T-cell (primary cell): ENCODE data around the gene INCENP. TPM values are rescaled to one million over a fixed set of nuclear protein-coding genes. Genes with fewer than 3 reads are reported as not detected.

Source experiments
- ATAC-seq, 4 experiments: fragments of 200-7000 bp in 3 of 4; fragments of 150-1000 bp in 1 of 4; cut with Tn5 transposase; replicated peaks in 1 of 4; 1 replicate in 3 of 4; 2 replicates in 1 of 4; pipeline ENCODE4 v1.10.0; 2021; ENCODE audit warnings: moderate library complexity in 3 of 4, mild to moderate bottlenecking in 2 of 4, moderate number of reproducible peaks in 1 of 4
- CTCF ChIA-PET, 2 donors: fragments of 300-600 bp; sonication (Branson Sonifier 250); formaldehyde crosslinking; loops; one replicate each; lab custom pipeline; 2022; ENCODE audit warnings: antibody characterized with exemption in 2 of 2; lab: Charles Lee
- POLR2A ChIA-PET, 2 donors: fragments of 300-600 bp; sonication (Branson Sonifier 250); formaldehyde crosslinking; loops; one replicate each; lab custom pipeline; 2022; ENCODE audit warnings: antibody characterized with exemption in 2 of 2; lab: Charles Lee
- DNase-seq, 35 experiments: peaks; one replicate each; pipeline versions ENCODE4 v3.0.0 to v3.0.0-alpha.2; 2013 to 2023
- H3K27ac ChIP-seq: one replicate; pipeline ENCODE4 v1.5.1; 2013; ENCODE audit warnings: low read length
- H3K27me3 ChIP-seq, 2 experiments: replicated peaks in 1 of 2; 1 replicate in 1 of 2; 2 replicates in 1 of 2; pipeline versions ENCODE4 v1.6.1 to v1.7.0; 2013; ENCODE audit warnings: low read length in 1 of 2, mixed read lengths in 1 of 2; ENCODE audit not compliant: control insufficient read depth in 2 of 2, insufficient read depth in 2 of 2; ENCODE audit errors: extremely low read depth in 1 of 2
- H3K36me3 ChIP-seq, 2 donors: 1 replicate in 1 of 2; 2 replicates in 1 of 2; pipeline versions ENCODE4 v1.6.1 to v1.7.0; 2013; ENCODE audit warnings: low read length in 1 of 2; ENCODE audit not compliant: control insufficient read depth in 2 of 2, insufficient read depth in 1 of 2; ENCODE audit errors: extremely low read depth in 1 of 2
- H3K4me1 ChIP-seq, 2 experiments: 1 replicate in 1 of 2; 2 replicates in 1 of 2; pipeline versions ENCODE4 v1.6.1 to v1.7.0; 2013; ENCODE audit warnings: low read length in 2 of 2, mixed read lengths in 1 of 2; ENCODE audit not compliant: insufficient read depth in 2 of 2, control insufficient read depth in 1 of 2; ENCODE audit errors: extremely low read depth in 1 of 2
- H3K4me3 ChIP-seq, 2 donors: 1 replicate in 1 of 2; 2 replicates in 1 of 2; pipeline versions ENCODE4 v1.5.1 to v1.7.0; 2013; ENCODE audit warnings: mild to moderate bottlenecking in 2 of 2, low read length in 1 of 2, moderate library complexity in 1 of 2; ENCODE audit not compliant: control insufficient read depth in 1 of 2; ENCODE audit errors: extremely low read depth in 1 of 2
- H3K9me3 ChIP-seq: 2 replicates; pipeline ENCODE4 v1.7.0; 2013
- H3K27ac Mint-ChIP-seq, 2 donors: one replicate each; pipeline ENCODE4 v1.8.0; 2020 to 2021; ENCODE audit warnings: mild to moderate bottlenecking in 2 of 2, mixed read lengths in 2 of 2
- H3K27me3 Mint-ChIP-seq, 2 donors: one replicate each; pipeline ENCODE4 v1.8.0; 2021 to 2022; ENCODE audit warnings: mixed read lengths in 2 of 2
- H3K36me3 Mint-ChIP-seq: one replicate; pipeline ENCODE4 v1.8.0; 2021; ENCODE audit warnings: mixed read lengths
- H3K4me1 Mint-ChIP-seq, 3 donors: one replicate each; pipeline ENCODE4 v1.8.0; 2020 to 2022; ENCODE audit warnings: mixed read lengths in 3 of 3, mild to moderate bottlenecking in 1 of 3
- H3K4me3 Mint-ChIP-seq, 3 donors: one replicate each; pipeline ENCODE4 v1.8.0; 2020 to 2022; ENCODE audit warnings: mild to moderate bottlenecking in 3 of 3, mixed read lengths in 3 of 3, moderate library complexity in 3 of 3
- H3K9me3 Mint-ChIP-seq, 3 donors: one replicate each; pipeline ENCODE4 v1.8.0; 2020 to 2022; ENCODE audit warnings: mixed read lengths in 3 of 3
- WGBS: methylation state at CpG from one replicate; pipeline ENCODE4 v1.1.5; 2013; ENCODE audit warnings: missing lambda C conversion rate; ENCODE audit not compliant: insufficient coverage; 5-methylcytosine and 5-hydroxymethylcytosine counted together
- total RNA-seq, 35 experiments: library from RNA in 6 of 35; stranded (reverse) in 6 of 35; fragments of 120-200 nt in 1 of 35; gene quantifications; one replicate each; pipeline versions ENCODE4 v1.2.1 to v1.2.4 and lab custom pipeline; 2013 to 2026

INCENP gene
- total RNA-seq, 5 donors from 2014 or later (not counting 1 experiment from before 2014, with no cell fraction given) = 20.7 to 31.4 (median 24.9) TPM

DNA sequence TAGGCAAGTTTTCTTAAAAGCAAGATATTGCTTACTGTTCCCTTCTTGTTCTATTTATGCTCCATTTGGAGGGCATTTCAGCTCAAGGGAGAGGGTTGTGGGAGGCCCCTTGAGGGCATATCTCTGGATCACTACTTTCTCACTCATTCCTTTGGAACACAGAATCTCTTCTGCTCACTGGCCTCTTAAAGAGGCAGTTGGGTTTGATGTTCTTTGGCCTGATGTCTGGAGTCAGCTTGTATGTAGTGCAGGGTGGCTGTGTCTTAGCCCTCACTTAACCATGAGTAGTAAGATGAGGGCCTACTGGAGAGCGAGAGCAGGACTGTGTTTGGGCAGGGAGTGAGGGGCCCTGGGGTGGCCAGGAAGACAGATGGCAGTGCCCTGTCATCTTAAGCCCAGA is 3.6 kb downstream of the INCENP start:
- no peak for ATAC-seq
- H3K27ac Mint-ChIP-seq = no peak overlapping the region
- H3K9me3 ChIP-seq = no peaks in the 10 kb centered on the region
- peaks cover 16 to 33% of the 10 kb centered on the region in 2 donors for H3K36me3 ChIP-seq
- H3K4me1 ChIP-seq = peaks cover 11 to 25% of the 10 kb centered on the region in 2 experiments
- H3K4me3 ChIP-seq = no peak overlapping the region
- no peaks in the 10 kb centered on the region for H3K9me3 Mint-ChIP-seq
- POLR2A ChIA-PET = interaction anchor here in 1 of 2 donors (0.7 kb wide), 1 partner anchor 318 kb away, joined by 10 read pairs; no protein-coding TSS in a partner anchor
- peaks cover 30% of the 10 kb centered on the region for H3K36me3 Mint-ChIP-seq
- 100% methylated on average over 1 of the region's 1 CpG for WGBS
- H3K27ac ChIP-seq = no peak overlapping the region
- CTCF ChIA-PET = no interaction called here
- H3K4me1 Mint-ChIP-seq = peaks cover 34 to 55% (median 36%) of the 10 kb centered on the region in 3 donors
- H3K27me3 ChIP-seq = no peaks in the 10 kb centered on the region
- DNase-seq = no peak
- H3K4me3 Mint-ChIP-seq = no peak overlapping the region
- no peaks in the 10 kb centered on the region for H3K27me3 Mint-ChIP-seq

DNA sequence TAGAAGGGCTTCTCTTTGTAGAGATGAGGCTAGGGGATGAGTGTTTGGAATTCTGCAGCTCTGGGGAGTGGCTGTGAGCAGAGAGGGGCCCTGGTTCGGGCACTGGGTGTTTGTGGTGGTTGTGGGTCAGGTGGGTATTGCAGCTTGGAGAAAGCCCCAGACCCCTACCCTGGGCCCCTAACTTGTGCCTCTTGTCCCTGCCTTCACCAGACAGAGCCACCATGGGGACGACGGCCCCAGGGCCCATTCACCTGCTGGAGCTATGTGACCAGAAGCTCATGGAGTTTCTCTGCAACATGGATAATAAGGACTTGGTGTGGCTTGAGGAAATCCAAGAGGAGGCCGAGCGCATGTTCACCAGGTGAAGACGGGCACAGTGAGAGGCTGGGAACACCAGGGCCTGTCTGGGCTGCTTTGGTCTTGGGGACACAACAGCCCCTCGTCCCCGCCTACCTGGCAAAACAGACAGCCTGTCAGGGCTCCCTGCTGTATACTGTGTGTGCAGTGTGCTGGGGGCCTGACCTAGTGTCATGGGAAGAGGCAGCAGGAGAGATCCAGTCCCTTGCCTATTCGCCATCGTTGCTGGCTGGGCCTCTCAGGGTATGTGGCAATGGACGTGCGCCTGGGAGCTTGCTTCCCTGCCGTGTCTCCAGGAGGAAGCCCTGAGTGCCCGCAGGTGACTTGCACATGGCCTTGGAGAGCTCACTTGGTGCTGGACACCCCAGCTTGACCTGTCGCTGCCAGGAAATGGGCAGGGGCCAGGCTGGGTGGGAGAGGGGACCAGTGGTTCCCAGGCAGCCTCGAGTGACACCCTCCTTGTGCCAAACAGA is 4.3 kb downstream of the INCENP start:
- DNase-seq (peak in 1 of 35 experiments; percentile 13), ATAC-seq (no peak)
- Histone ChIP-seq H3K4me3 (no peak overlapping the region), H3K4me1 (peaks cover 9 to 26% of the 10 kb centered on the region in 2 experiments), H3K27me3 (no peaks in the 10 kb centered on the region), H3K27ac (no peak overlapping the region), H3K9me3 (no peaks in the 10 kb centered on the region), H3K36me3 (peaks cover 16 to 37% of the 10 kb centered on the region in 2 donors)
- ChIA-PET POLR2A (interaction anchor here in 1 of 2 donors (0.7 kb wide), 1 partner anchor 318 kb away, joined by 10 read pairs; no protein-coding TSS in a partner anchor), CTCF (interaction anchor here in 1 of 2 donors (1.2 kb wide), 1 partner anchor 21 kb away, joined by 3 read pairs; no protein-coding TSS in a partner anchor)
- Mint-ChIP-seq H3K4me3 (no peak overlapping the region), H3K9me3 (no peaks in the 10 kb centered on the region), H3K27me3 (no peaks in the 10 kb centered on the region), H3K36me3 (peaks cover 37% of the 10 kb centered on the region), H3K4me1 (peaks cover 37 to 57% (median 43%) of the 10 kb centered on the region in 3 donors), H3K27ac (no peak overlapping the region)
- 90% methylated on average over 14 of the region's 16 CpGs for WGBS

DNA sequence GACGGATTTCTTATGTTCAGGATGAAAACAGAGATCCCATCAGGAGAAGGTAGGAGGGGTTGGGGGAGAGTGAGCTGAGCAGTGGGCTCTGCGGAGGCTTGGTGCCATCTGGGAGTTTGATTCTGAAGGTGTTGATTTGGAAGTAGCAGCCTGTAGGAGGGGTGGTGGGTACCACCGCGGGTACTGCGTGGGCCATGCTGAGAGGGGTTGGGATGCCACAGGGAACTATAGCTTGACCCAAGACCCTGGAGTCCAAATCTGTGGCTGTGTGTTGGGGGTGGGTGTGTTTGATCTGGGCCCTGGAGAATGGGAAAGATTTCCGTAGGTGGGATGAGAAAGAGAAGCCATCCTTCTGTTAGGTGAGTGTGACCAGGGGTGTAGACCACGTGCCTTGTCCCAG is 5.0 kb downstream of the INCENP start:
- POLR2A ChIA-PET = no interaction called here
- H3K36me3 Mint-ChIP-seq = peaks cover 37% of the 10 kb centered on the region
- no peak overlapping the region for H3K4me3 Mint-ChIP-seq
- ATAC-seq = no peak
- H3K9me3 ChIP-seq = no peaks in the 10 kb centered on the region
- peaks cover 33 to 50% (median 38%) of the 10 kb centered on the region in 3 donors for H3K4me1 Mint-ChIP-seq
- peaks cover 6 to 30% of the 10 kb centered on the region in 2 experiments for H3K4me1 ChIP-seq
- no peak overlapping the region for H3K27ac ChIP-seq
- no peaks in the 10 kb centered on the region for H3K27me3 Mint-ChIP-seq
- 100% methylated on average over 7 of the region's 7 CpGs for WGBS
- DNase-seq = peak in 1 of 35 experiments; percentile 16
- H3K27me3 ChIP-seq = no peaks in the 10 kb centered on the region
- CTCF ChIA-PET = interaction anchor here in 1 of 2 donors (1.2 kb wide), 1 partner anchor 22 kb away, joined by 3 read pairs; no protein-coding TSS in a partner anchor
- no peaks in the 10 kb centered on the region for H3K9me3 Mint-ChIP-seq
- H3K27ac Mint-ChIP-seq = no peak overlapping the region
- H3K4me3 ChIP-seq = no peak overlapping the region
- peaks cover 16 to 41% of the 10 kb centered on the region in 2 donors for H3K36me3 ChIP-seq

DNA sequence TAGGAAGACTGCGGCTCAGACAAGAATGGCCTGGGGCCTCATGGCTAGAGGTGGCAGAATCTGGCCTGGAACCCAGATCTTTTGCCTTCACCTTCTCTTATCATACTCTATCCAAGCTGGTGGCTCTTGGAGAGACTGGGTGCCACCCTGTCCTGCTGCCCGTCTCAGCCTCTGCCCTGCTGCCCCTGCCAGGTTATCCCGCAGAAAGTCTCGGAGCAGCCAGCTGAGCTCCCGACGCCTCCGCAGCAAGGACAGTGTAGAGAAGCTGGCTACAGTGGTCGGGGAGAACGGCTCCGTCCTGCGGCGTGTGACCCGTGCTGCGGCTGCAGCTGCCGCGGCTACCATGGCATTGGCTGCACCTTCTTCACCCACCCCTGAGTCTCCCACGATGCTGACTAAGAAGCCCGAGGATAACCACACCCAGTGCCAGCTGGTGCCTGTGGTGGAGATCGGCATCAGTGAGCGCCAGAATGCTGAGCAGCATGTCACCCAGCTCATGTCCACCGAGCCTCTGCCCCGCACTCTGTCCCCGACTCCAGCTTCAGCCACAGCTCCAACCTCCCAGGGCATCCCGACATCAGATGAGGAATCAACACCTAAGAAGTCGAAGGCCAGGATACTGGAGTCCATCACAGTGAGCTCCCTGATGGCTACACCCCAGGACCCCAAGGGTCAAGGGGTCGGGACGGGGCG is 5.9 kb downstream of the INCENP start:
- H3K27ac Mint-ChIP-seq = no peak overlapping the region
- ChIA-PET CTCF (interaction anchor here in 1 of 2 donors (1.2 kb wide), 1 partner anchor 23 kb away, joined by 3 read pairs; no protein-coding TSS in a partner anchor), POLR2A (no interaction called here)
- H3K27me3 Mint-ChIP-seq = no peaks in the 10 kb centered on the region
- H3K9me3 Mint-ChIP-seq = no peaks in the 10 kb centered on the region
- no peak overlapping the region for H3K27ac ChIP-seq
- no peak overlapping the region for H3K4me3 Mint-ChIP-seq
- WGBS = 97% methylated on average over 28 of the region's 28 CpGs
- H3K36me3 ChIP-seq = peaks cover 16 to 41% of the 10 kb centered on the region in 2 donors
- DNase-seq (peak in 1 of 35 experiments; percentile 21), ATAC-seq (no peak)
- H3K4me3 ChIP-seq = no peak overlapping the region
- peaks cover 3 to 25% of the 10 kb centered on the region in 2 experiments for H3K4me1 ChIP-seq
- H3K36me3 Mint-ChIP-seq = peaks cover 37% of the 10 kb centered on the region
- peaks cover 35 to 44% (median 37%) of the 10 kb centered on the region in 3 donors for H3K4me1 Mint-ChIP-seq
- no peaks in the 10 kb centered on the region for H3K27me3 ChIP-seq
- H3K9me3 ChIP-seq = no peaks in the 10 kb centered on the region

DNA sequence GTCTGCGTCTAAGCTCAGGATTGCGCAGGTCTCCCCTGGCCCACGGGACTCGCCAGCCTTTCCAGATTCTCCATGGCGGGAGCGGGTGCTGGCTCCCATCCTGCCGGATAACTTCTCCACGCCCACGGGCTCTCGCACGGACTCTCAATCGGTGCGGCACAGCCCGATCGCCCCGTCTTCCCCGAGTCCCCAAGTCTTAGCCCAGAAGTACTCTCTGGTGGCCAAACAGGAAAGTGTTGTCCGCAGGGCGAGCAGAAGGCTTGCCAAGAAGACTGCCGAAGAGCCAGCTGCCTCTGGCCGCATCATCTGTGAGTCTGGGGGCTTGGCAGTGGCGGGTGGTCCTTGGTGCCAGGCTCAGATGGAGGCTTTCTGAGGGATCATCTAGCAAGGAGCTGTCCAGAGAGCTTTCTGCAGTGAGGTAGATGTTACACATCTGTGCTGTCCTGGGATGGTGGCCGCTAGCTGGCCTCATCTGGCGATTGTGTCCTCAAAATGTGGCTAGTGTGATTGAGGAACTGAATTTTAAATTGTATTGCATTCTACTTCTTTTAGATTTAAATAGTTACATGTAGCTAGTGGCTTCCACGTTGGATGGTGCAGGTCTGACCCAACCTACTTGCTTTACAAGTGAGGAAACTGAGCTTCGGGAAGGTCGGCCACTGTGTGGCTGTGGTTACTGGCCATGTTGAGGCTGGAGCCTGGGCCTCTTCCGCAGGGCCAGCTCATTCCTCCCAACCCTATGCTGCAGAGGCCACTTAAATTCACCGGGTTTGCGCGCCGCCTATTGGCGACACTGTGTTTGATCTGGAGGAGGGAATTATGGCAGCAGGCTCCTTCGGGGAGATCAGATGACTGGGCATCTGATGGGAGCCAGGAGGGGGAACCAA is 6.7 kb downstream of the INCENP start:
- H3K4me3 Mint-ChIP-seq = no peak overlapping the region
- no peak for ATAC-seq
- no peaks in the 10 kb centered on the region for H3K27me3 Mint-ChIP-seq
- DNase-seq = no peak
- Histone ChIP-seq H3K27ac (no peak overlapping the region), H3K4me1 (peaks cover 0 to 17% of the 10 kb centered on the region in 2 experiments), H3K4me3 (no peak overlapping the region), H3K27me3 (no peaks in the 10 kb centered on the region), H3K36me3 (peaks cover 16 to 41% of the 10 kb centered on the region in 2 donors), H3K9me3 (no peaks in the 10 kb centered on the region)
- peaks cover 31 to 37% (median 32%) of the 10 kb centered on the region in 3 donors for H3K4me1 Mint-ChIP-seq
- ChIA-PET POLR2A (no interaction called here), CTCF (interaction anchor here in 1 of 2 donors (0.5 to 0.6 kb wide), 2 partner anchors 210 to 267 kb away, joined by 3 to 4 read pairs; no protein-coding TSS in a partner anchor)
- H3K9me3 Mint-ChIP-seq = no peaks in the 10 kb centered on the region
- H3K36me3 Mint-ChIP-seq = peaks cover 37% of the 10 kb centered on the region
- no peak overlapping the region for H3K27ac Mint-ChIP-seq
- WGBS = 97% methylated on average over 27 of the region's 34 CpGs
